HL-60/S4 (cell line): Measurements from ENCODE around the gene RTL1.

Experiments used
- in situ Hi-C: fragments of 300-500 bp; cut with MboI; formaldehyde crosslinking; loops from 2 replicates; pipeline ENCODE4 v1.14.3; 2022; ENCODE audit warnings: low sequenced_read_pairs

The RTL1 gene

GRCh38 chr14:100903672-100904185 lies at the start of gene RTL1:
RTL1 (minus strand) TSS chr14:100903722; CDS start chr14:100884788, 18,934 bp downstream.
- in situ Hi-C loops: loop anchor here (25.0 kb wide), 1 partner anchor 334 kb away; no protein-coding TSS in a partner anchor

GRCh38 chr14:100950024-100950423 lies 46.5 kb upstream of the RTL1 start:
- in situ Hi-C loops: no loop called here

- in situ Hi-C loops: no loop called here
Measured at GRCh38 chr14:100944052-100944451, 40.5 kb upstream of the RTL1 start.

GRCh38 chr14:100930270-100930669 lies 26.7 kb upstream of the RTL1 start:
- in situ Hi-C loops: no loop called here

GRCh38 chr14:100915560-100915959 lies 12.0 kb upstream of the RTL1 start:
- in situ Hi-C loops: loop anchor here (25.0 kb wide), 1 partner anchor 322 kb away; no protein-coding TSS in a partner anchor

GRCh38 chr14:100914597-100915021 lies 11.1 kb upstream of the RTL1 start:
- in situ Hi-C loops: loop anchor here (25.0 kb wide), 1 partner anchor 323 kb away; no protein-coding TSS in a partner anchor

GRCh38 chr14:100911665-100912316 lies 8.3 kb upstream of the RTL1 start:
- in situ Hi-C loops: loop anchor here (25.0 kb wide), 1 partner anchor 326 kb away; no protein-coding TSS in a partner anchor

GRCh38 chr14:100910888-100911664 lies 7.6 kb upstream of the RTL1 start:
- in situ Hi-C loops: loop anchor here (25.0 kb wide), 1 partner anchor 326 kb away; no protein-coding TSS in a partner anchor

GRCh38 chr14:100909439-100909838 lies 5.9 kb upstream of the RTL1 start:
- in situ Hi-C loops: loop anchor here (25.0 kb wide), 1 partner anchor 328 kb away; no protein-coding TSS in a partner anchor

- in situ Hi-C loops: loop anchor here (25.0 kb wide), 1 partner anchor 330 kb away; no protein-coding TSS in a partner anchor
Measured at GRCh38 chr14:100907240-100907639, 3.7 kb upstream of the RTL1 start.

- in situ Hi-C loops: loop anchor here (25.0 kb wide), 1 partner anchor 331 kb away; no protein-coding TSS in a partner anchor
Measured at GRCh38 chr14:100906420-100906819, 2.9 kb upstream of the RTL1 start.

- in situ Hi-C loops: loop anchor here (25.0 kb wide), 1 partner anchor 332 kb away; no protein-coding TSS in a partner anchor
Measured at GRCh38 chr14:100905166-100905565, 1.6 kb upstream of the RTL1 start.

- in situ Hi-C loops: loop anchor here (25.0 kb wide), 1 partner anchor 333 kb away; no protein-coding TSS in a partner anchor
Measured at GRCh38 chr14:100904307-100905087, 975 bp upstream of the RTL1 start.

- in situ Hi-C loops: loop anchor here (25.0 kb wide), 1 partner anchor 334 kb away; no protein-coding TSS in a partner anchor
Measured at GRCh38 chr14:100903134-100903468, 421 bp downstream of the RTL1 start.

- in situ Hi-C loops: loop anchor here (25.0 kb wide), 1 partner anchor 335 kb away; no protein-coding TSS in a partner anchor
Measured at GRCh38 chr14:100902295-100903133, 1.0 kb downstream of the RTL1 start.

GRCh38 chr14:100901391-100902183 lies 1.9 kb downstream of the RTL1 start:
- in situ Hi-C loops: loop anchor here (25.0 kb wide), 1 partner anchor 336 kb away; no protein-coding TSS in a partner anchor

GRCh38 chr14:100900837-100901390 lies 2.6 kb downstream of the RTL1 start:
- in situ Hi-C loops: loop anchor here (25.0 kb wide), 1 partner anchor 336 kb away; no protein-coding TSS in a partner anchor
